ENCODE results near the gene IMP3. TPM values are rescaled to one million over a fixed set of nuclear protein-coding genes. Genes with fewer than 3 reads are reported as not detected.

Gene IMP3
- total RNA-seq, 1 experiment from 2014 or later = 58.0 TPM

DNA sequence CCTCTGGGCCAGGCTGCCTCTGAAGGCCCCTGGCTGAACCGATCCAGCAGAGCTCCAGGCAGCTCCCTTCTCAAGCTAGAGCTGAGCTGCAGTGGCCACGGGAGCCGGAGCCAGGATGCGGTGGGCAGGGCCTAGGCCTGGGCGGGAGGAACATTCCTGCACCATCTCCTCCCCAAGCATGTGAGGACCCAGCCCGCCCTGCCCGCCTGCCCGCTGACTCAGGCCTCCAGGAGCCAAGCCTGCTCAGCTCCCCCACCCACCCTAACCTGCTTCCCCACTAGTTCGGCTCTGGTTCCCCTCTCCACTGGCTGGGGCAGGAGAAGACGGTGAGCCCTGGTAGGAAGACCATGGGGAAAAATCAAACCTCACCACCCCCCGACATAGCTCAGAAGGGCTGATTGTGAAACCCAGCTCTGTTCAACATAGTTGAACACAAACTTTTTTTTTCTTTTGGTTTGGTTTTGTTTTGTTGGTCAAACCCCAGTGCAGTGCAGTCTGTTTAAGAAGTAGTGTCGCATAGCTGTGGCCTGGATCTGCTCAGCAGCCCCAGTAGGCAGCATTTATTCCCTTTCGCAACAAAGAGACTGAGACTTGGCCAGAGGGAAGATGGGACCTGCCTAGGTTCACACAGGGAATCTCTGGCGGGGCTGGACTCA, 21.2 kb upstream of the IMP3 start:
- TF ChIP-seq, protein P1, sequence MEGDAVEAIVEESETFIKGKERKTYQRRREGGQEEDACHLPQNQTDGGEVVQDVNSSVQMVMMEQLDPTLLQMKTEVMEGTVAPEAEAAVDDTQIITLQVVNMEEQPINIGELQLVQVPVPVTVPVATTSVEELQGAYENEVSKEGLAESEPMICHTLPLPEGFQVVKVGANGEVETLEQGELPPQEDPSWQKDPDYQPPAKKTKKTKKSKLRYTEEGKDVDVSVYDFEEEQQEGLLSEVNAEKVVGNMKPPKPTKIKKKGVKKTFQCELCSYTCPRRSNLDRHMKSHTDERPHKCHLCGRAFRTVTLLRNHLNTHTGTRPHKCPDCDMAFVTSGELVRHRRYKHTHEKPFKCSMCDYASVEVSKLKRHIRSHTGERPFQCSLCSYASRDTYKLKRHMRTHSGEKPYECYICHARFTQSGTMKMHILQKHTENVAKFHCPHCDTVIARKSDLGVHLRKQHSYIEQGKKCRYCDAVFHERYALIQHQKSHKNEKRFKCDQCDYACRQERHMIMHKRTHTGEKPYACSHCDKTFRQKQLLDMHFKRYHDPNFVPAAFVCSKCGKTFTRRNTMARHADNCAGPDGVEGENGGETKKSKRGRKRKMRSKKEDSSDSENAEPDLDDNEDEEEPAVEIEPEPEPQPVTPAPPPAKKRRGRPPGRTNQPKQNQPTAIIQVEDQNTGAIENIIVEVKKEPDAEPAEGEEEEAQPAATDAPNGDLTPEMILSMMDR (IDR thresholded peaks at IDR 0.05; ENCODE audit: unreplicated experiment) = no peak
- peak; percentile 89 for DNase-seq (ENCODE audit: unreplicated experiment)
- Mint-ChIP-seq H3K4me1 (ENCODE audit: insufficient read depth, unreplicated experiment) (peaks cover 47% of the 10 kb centered on the region), H3K9me3 (ENCODE audit: unreplicated experiment) (peaks cover 7% of the 10 kb centered on the region), H3K4me3 (ENCODE audit: unreplicated experiment) (peak overlapping the region; percentile 40), H3K36me3 (ENCODE audit: insufficient read depth, unreplicated experiment) (peaks cover 6% of the 10 kb centered on the region), H3K27ac (ENCODE audit: low read depth, unreplicated experiment) (peak overlapping the region; percentile 97), H3K27me3 (ENCODE audit: insufficient read depth, unreplicated experiment) (no peaks in the 10 kb centered on the region)
- ChIA-PET CTCF (interaction anchor here (0.6 to 2.2 kb wide), 6 partner anchors 10 to 213 kb away, joined by 3 to 9 read pairs (median 4); partner anchors contain the start of gene IMP3), POLR2A (interaction anchor here (0.6 to 4.0 kb wide), 12 partner anchors 10 to 297 kb away, joined by 3 to 120 read pairs (median 11); partner anchors contain the start of genes IMP3, MAN2C1, SIN3A and SNUPN)
- intact Hi-C loops (cut with micrococcal nuclease) = no loop called here
- TSS peak; percentile 68 for BruUV-seq (replicated peaks)

DNA sequence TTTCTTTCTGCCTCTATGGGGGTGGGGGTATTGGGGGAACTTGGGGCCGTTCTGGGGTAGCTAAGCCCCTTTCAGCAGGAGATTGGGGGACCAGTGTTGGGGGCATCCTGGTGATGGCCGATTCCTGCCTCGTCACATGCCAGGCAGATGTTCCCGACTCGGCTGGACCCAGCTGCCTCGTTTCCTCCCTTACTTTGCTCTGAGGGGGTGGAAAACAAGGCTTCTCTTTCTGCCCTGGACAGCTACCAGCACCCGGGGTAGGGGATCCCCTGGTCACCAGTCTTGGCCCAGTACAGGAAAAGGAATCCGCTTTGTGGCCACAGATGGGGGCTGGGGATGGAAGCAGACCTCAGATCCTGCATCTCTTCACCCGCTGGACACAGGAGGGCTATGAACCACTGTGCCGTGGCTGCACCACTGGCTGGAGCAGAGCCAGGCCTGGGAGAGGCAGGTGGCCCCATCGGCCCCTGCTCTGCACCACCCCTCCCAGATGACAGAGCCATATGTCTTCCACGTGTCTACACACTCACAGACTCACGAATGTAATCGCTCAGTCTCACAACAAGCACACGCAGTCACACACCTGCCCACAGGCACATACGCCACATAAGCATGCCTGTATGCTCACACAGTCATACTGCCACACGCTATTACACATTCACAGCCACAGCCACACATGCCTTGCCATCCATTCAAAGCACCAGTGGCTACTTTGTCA, 20.1 kb upstream of the IMP3 start:
- no peak for DNase-seq (ENCODE audit: unreplicated experiment)
- CTCF ChIA-PET = interaction anchor here (0.6 to 2.2 kb wide), 4 partner anchors 22 to 212 kb away, joined by 3 to 9 read pairs (median 4); no protein-coding TSS in a partner anchor
- no TSS peak for BruUV-seq (replicated peaks)

GRCh38 chr15:75659141-75659771, 19.2 kb upstream of the IMP3 start:
- ChIA-PET CTCF (no interaction called here), POLR2A (interaction anchor here (3.5 to 4.0 kb wide), 2 partner anchors 10 to 20 kb away, joined by 58 to 120 read pairs; partner anchors contain the start of genes IMP3 and SNX33)
- no peak overlapping the region for H3K4me3 Mint-ChIP-seq (ENCODE audit: unreplicated experiment)
- TF ChIP-seq, protein P1 (IDR thresholded peaks at IDR 0.05; ENCODE audit: unreplicated experiment) = no peak
- peaks cover 12% of the 10 kb centered on the region for H3K36me3 Mint-ChIP-seq (ENCODE audit: insufficient read depth, unreplicated experiment)
- H3K4me1 Mint-ChIP-seq (ENCODE audit: insufficient read depth, unreplicated experiment) = peaks cover 48% of the 10 kb centered on the region
- no peaks in the 10 kb centered on the region for H3K9me3 Mint-ChIP-seq (ENCODE audit: unreplicated experiment)
- intact Hi-C loops (cut with micrococcal nuclease) = no loop called here
- no peaks in the 10 kb centered on the region for H3K27me3 Mint-ChIP-seq (ENCODE audit: insufficient read depth, unreplicated experiment)
- H3K27ac Mint-ChIP-seq (ENCODE audit: low read depth, unreplicated experiment) = no peak overlapping the region
- BruUV-seq (replicated peaks) = no TSS peak
- DNase-seq (ENCODE audit: unreplicated experiment) = no peak

More for the DNA sequence above, 20.1 kb upstream of the IMP3 start:
- POLR2A ChIA-PET = interaction anchor here (1.2 to 4.0 kb wide), 7 partner anchors 11 to 292 kb away, joined by 5 to 120 read pairs (median 11); partner anchors contain the start of genes IMP3, MAN2C1, SIN3A and SNX33
- Mint-ChIP-seq H3K27ac (ENCODE audit: low read depth, unreplicated experiment) (peak overlapping the region; percentile 25), H3K9me3 (ENCODE audit: unreplicated experiment) (no peaks in the 10 kb centered on the region), H3K27me3 (ENCODE audit: insufficient read depth, unreplicated experiment) (no peaks in the 10 kb centered on the region), H3K36me3 (ENCODE audit: insufficient read depth, unreplicated experiment) (peaks cover 12% of the 10 kb centered on the region), H3K4me1 (ENCODE audit: insufficient read depth, unreplicated experiment) (peaks cover 49% of the 10 kb centered on the region), H3K4me3 (ENCODE audit: unreplicated experiment) (no peak overlapping the region)
- TF ChIP-seq, protein P1 (IDR thresholded peaks at IDR 0.05; ENCODE audit: unreplicated experiment) = no peak
- intact Hi-C loops (cut with micrococcal nuclease) = no loop called here
